ENCODE measurements around the gene ADCY10.

GRCh38 chr1:167923324-167924056 is 9.6 kb upstream of the ADCY10 start:
- TF ChIP-seq POLR2A (IDR thresholded peaks at IDR 0.05; ENCODE audit: low read depth, low read length) (no peak), POLR2AphosphoS5 (IDR thresholded peaks at IDR 0.05; ENCODE audit: low read depth, low read length) (no peak), TAF1 (IDR thresholded peaks at IDR 0.05; ENCODE audit: borderline replicate concordance, low read depth, low read length) (no peak)
